ENCODE measurements around the gene CHRDL2. TPM values are rescaled to one million over a fixed set of nuclear protein-coding genes. Genes with fewer than 3 reads are reported as not detected.
"Not testable (repeated sequence)": the region's sequence is repeated elsewhere in the genome, so short reads cannot be mapped to it uniquely, and the experiment has no call there.

The CHRDL2 gene
- total RNA-seq, 1 donor from 2014 or later = not detected

- DNase-seq (ENCODE audit: low spot score) = no peak
Measured at GRCh38 chr11:74670171-74670570, 61.1 kb downstream of the CHRDL2 start.

- no peak for DNase-seq (ENCODE audit: low spot score)
Measured at GRCh38 chr11:74669211-74670160, 61.7 kb downstream of the CHRDL2 start.

GRCh38 chr11:74663315-74663714 lies 67.9 kb downstream of the CHRDL2 start:
- DNase-seq (ENCODE audit: low spot score) = no peak

DNA sequence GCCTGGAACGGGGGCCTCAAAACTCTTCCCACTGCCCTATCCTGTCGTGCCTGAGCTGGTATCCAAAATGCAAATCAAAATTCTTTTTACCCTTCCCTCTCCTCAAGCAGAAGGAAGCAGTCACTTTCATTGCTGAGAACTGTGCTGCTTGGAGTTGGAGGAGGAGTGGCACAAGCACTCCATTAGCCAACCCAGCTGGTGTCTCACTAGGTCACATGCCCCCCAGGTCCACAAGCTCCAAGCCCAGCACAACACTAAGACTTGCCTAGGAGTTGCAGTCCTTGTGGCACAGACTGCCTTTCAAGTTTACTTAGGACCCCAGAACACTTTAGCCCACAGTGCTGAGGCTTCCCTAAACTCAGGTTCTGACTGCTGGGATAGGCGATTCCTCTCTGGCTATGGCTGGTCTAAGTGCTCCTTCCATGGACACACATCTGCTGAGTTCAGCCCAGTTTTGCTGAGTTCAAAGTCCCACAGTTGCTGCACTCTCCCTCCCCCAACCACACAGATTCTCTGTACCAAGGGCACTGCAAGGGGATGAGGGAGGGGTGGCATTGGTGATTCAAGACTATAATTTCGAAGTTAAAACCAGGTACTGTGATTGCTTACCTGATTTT lies 68.6 kb downstream of the CHRDL2 start:
- DNase-seq (ENCODE audit: low spot score) = no peak

DNA sequence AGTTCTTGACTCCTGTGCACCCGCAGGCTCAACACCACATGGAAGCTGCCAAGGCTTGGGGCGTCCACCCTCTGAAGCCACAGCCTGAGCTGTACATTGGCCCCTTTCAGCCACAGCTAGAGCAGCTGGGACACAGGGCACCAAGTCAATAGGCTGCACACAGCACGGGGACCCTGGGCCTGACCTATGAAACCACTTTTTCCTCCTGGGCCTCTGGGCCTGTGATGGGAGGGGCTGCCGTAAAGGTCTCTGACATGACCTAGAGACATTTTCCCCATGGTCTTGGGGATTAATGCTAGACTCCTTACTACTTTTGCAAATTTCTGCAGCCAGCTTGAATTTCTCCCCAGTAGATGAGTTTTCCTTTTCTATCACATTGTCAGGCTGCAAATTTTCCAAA lies 72.1 kb downstream of the CHRDL2 start:
- DNase-seq (ENCODE audit: low spot score) = not testable (repeated sequence)

- no peak for DNase-seq (ENCODE audit: low spot score)
Measured at GRCh38 chr11:74654976-74655375, 76.2 kb downstream of the CHRDL2 start.

GRCh38 chr11:74650498-74650897 lies 80.7 kb downstream of the CHRDL2 start:
- DNase-seq (ENCODE audit: low spot score) = no peak

DNA sequence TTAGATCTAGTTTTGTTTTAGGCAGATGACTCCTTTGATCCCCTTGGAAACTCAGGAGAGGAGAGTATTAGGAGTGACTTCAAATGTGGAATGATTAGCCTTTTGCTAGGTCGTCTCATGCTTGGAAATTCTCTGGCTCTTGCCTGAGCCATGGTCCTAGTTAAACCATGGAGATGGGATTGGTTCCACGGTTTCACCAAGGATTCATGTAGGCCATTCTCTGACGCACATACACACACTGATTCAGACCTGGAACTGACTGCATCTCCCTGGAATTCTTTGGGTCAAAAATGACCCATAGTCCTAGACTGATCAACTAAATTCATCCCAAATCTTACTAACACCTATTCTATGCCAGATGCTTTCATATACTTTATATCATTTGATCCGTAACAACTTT lies 82.3 kb downstream of the CHRDL2 start:
- no peak for DNase-seq (ENCODE audit: low spot score)

DNA sequence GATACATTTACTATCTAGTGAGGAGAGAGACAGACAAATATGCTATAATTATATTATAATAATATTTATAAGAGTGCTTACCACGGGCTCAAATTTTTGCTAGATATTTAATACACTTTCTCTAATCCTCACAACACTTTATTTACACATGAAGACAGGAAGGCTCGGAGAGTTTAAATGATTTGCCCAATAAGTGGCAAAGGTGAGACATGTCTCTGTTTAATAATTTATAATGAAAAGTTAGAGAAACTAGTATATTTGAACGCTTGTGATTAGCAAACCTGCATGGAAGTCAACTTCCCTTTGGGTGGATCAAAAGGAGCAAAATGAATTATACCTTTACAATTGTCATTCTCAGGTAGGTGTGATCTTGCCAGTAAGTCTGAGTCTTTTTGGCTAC lies 83.4 kb downstream of the CHRDL2 start:
- DNase-seq (ENCODE audit: low spot score) = no peak

- no peak for DNase-seq (ENCODE audit: low spot score)
Measured at GRCh38 chr11:74647404-74647803, 83.8 kb downstream of the CHRDL2 start.

GRCh38 chr11:74646954-74647353 lies 84.3 kb downstream of the CHRDL2 start:
- DNase-seq (ENCODE audit: low spot score) = no peak

Other genes starting within 250 kb of the CHRDL2 start
- gene LIPT2, start 237.7 kb downstream of the CHRDL2 start, total RNA-seq (ENCODE audit: insufficient read depth, low replicate concordance) = 9.1 TPM
- 22.6 TPM for gene POLD3, start 138.8 kb downstream of the CHRDL2 start, total RNA-seq (ENCODE audit: insufficient read depth, low replicate concordance)
- gene RNF169, start 17.4 kb upstream of the CHRDL2 start, total RNA-seq (ENCODE audit: insufficient read depth, low replicate concordance) = 31.8 TPM
- 4.6 TPM for gene XRRA1, start 217.7 kb upstream of the CHRDL2 start, total RNA-seq (ENCODE audit: insufficient read depth, low replicate concordance)
- 15.9 TPM for gene SPCS2, start 217.8 kb upstream of the CHRDL2 start, total RNA-seq (ENCODE audit: insufficient read depth, low replicate concordance)